HepG2 (cell line): ENCODE data around the gene THAP10. TPM values are rescaled to one million over a fixed set of nuclear protein-coding genes. Genes with fewer than 3 reads are reported as not detected.
A peak's percentile ranks its signal among the peaks of the same experiment; 100 is the strongest.

ENCODE experiments used
- CBFB ChIP-seq: sonication (generic); formaldehyde crosslinking; IDR thresholded peaks from 2 replicates; pipeline ENCODE4 v1.4.0; 2020; ENCODE audit warnings: missing genetic modification reagents
- CTCF ChIP-seq: sonication (generic); formaldehyde crosslinking; IDR thresholded peaks from 2 replicates; pipeline ENCODE4 v1.5.0; 2020; ENCODE audit warnings: mild to moderate bottlenecking, missing genetic modification reagents, moderate library complexity
- FOXK1 ChIP-seq: sonication (generic); formaldehyde crosslinking; IDR thresholded peaks from 2 replicates; pipeline ENCODE4 v1.4.0; 2020; ENCODE audit warnings: low read depth, missing genetic modification reagents, borderline replicate concordance
- MED8 ChIP-seq: sonication (generic); formaldehyde crosslinking; IDR thresholded peaks from 2 replicates; pipeline ENCODE4 v1.8.1; 2023; ENCODE audit warnings: mild to moderate bottlenecking, missing genetic modification reagents; ENCODE audit not compliant: insufficient replicate concordance
- MNT ChIP-seq: fragments of 450-650 bp; IDR thresholded peaks from 2 replicates; pipeline ENCODE4 v1.6.1; 2016
- NONO ChIP-seq, 2 experiments: fragments of 450-650 bp in 1 of 2; sonication (generic) in 1 of 2; formaldehyde crosslinking in 1 of 2; IDR thresholded peaks in 1 of 2; conservative IDR thresholded peaks in 1 of 2; 2 replicates each; pipeline versions ENCODE4 v1.6.1 to v1.8.0; 2017 to 2022; ENCODE audit warnings: mild to moderate bottlenecking in 1 of 2, missing genetic modification reagents in 1 of 2, moderate library complexity in 1 of 2
- NR2C2 ChIP-seq: sonication (generic); formaldehyde crosslinking; IDR thresholded peaks from 2 replicates; pipeline ENCODE4 v1.4.0; 2020; ENCODE audit warnings: missing genetic modification reagents, mild to moderate bottlenecking, moderate library complexity, borderline replicate concordance
- PHF8 ChIP-seq: sonication (generic); formaldehyde crosslinking; IDR thresholded peaks from 2 replicates; pipeline ENCODE4 v1.5.0; 2020; ENCODE audit warnings: missing genetic modification reagents
- PREB ChIP-seq: sonication (generic); formaldehyde crosslinking; IDR thresholded peaks from 2 replicates; pipeline ENCODE4 v1.4.0; 2020; ENCODE audit warnings: missing genetic modification reagents
- RFX1 ChIP-seq: fragments of 450-650 bp; IDR thresholded peaks from 2 replicates; pipeline ENCODE4 v1.6.1; 2017
- RFX5 ChIP-seq: IDR thresholded peaks from 2 replicates; pipeline ENCODE4 v1.6.1; 2011; ENCODE audit warnings: low read depth, low read length, improper control_type of control experiment
- SNAPC4 ChIP-seq: sonication (generic); formaldehyde crosslinking; IDR thresholded peaks from 2 replicates; pipeline ENCODE4 v1.4.0; 2020; ENCODE audit warnings: mild to moderate bottlenecking, missing genetic modification reagents
- TCF7 ChIP-seq: sonication (generic); IDR thresholded peaks from 2 replicates; pipeline ENCODE4 v1.6.1; 2016; ENCODE audit warnings: antibody characterized with exemption, low read depth
- ZBTB44 ChIP-seq: sonication (generic); formaldehyde crosslinking; IDR thresholded peaks from 2 replicates; pipeline ENCODE4 v1.4.0; 2020; ENCODE audit warnings: missing genetic modification reagents
- ZNF614 ChIP-seq: IDR thresholded peaks from 2 replicates; pipeline ENCODE4 v1.6.1; 2018; ENCODE audit warnings: missing biosample characterization, missing genetic modification reagents, inconsistent platforms, borderline replicate concordance
- ZNF777 ChIP-seq: sonication (generic); formaldehyde crosslinking; IDR thresholded peaks from 2 replicates; pipeline ENCODE4 v1.4.0; 2020; ENCODE audit warnings: missing genetic modification reagents
- polyA plus RNA-seq, 8 experiments: library from polyadenylated mRNA; depleted of rRNA in 3 of 8; stranded (reverse) in 7 of 8; unstranded in 1 of 8; fragments of >200 nt; fragmentation: Illumina TruSeq in 4 of 8; extraction: Trizol in 4 of 8; gene quantifications; 2 replicates each; pipeline versions ENCODE4 v1.2.1 to v1.2.3, GENCODE V29; 2011 to 2016; ENCODE audit warnings: low read depth in 4 of 8, missing spikeins in 1 of 8, mixed read lengths in 1 of 8; ENCODE audit not compliant: insufficient read depth in 1 of 8
- total RNA-seq, 5 experiments: library from RNA; depleted of rRNA; stranded (reverse); fragments of >200 nt; fragmentation: Illumina TruSeq; extraction: Trizol; gene quantifications; 2 replicates each; pipeline ENCODE4 v1.2.3, GENCODE V29; 2016; ENCODE audit warnings: low read depth in 1 of 5

Gene THAP10
- total and polyA plus RNA-seq, 2 of the 13 experiments (the other 11 are each of a cell fraction or from before 2014, with no cell fraction given) = 0.64 to 0.69 TPM

GRCh38 chr15:70892002-70892911 lies at the start of gene THAP10, which contains the start of gene LRRC49 (continued):
- peak; percentile 94 for TF ChIP-seq NR2C2 (CRISPR knock-in tag)
- no peak for TF ChIP-seq ZNF777 (CRISPR knock-in tag)
- peak; percentile 6; the same call in 1 of the 2 replicates for TF ChIP-seq RFX5
- 0 out of 2 replicates have a peak, but pooled peaks have one; percentile 41 for TF ChIP-seq SNAPC4
- peak; percentile 46; the same call in 1 of the 2 replicates for TF ChIP-seq TCF7
- no peak for TF ChIP-seq MED8 (CRISPR knock-in tag)
- no peak for TF ChIP-seq NONO (IDR thresholded peaks at IDR 0.05)
- TF ChIP-seq NONO (CRISPR knock-in tag; conservative IDR thresholded peaks at IDR 0.05) = peak; percentile 73; the same call in 1 of the 2 replicates
- peak; percentile 15; the same call in 1 of the 2 replicates for TF ChIP-seq CTCF (CRISPR knock-in tag)
- TF ChIP-seq ZBTB44 (CRISPR knock-in tag) = no peak
- TF ChIP-seq FOXK1 = peak; percentile 71; the same call in 1 of the 2 replicates
- peak; percentile 81 for TF ChIP-seq CBFB
- TF ChIP-seq RFX1 = peak; percentile 97
- TF ChIP-seq PHF8 (CRISPR knock-in tag) = peak; percentile 84
- TF ChIP-seq MNT = peak; percentile 5; the same call in 1 of the 2 replicates
- TF ChIP-seq PREB (CRISPR knock-in tag) = no peak
- 0 out of 2 replicates have a peak, but pooled peaks have one; percentile 47 for TF ChIP-seq ZNF614
